SU-DHL-6 (cell line): Measurements from ENCODE around the gene CRIM1.

Experiments used
- EZH2phosphoT487 ChIP-seq: fragments of 200-600 bp; sonication (generic), shearing (Covaris generic); conservative IDR thresholded peaks from 2 replicates; pipeline ENCODE4 v1.6.1; 2018; ENCODE audit warnings: mild to moderate bottlenecking, antibody characterized with exemption, low read length, moderate library complexity, mixed read lengths
- TF ChIP-seq, protein P1 (sequence below): fragments of 200-600 bp; sonication (generic); IDR thresholded peaks from one replicate; pipeline ENCODE4 v1.5.1; 2017; ENCODE audit warnings: antibody characterized with exemption, mild to moderate bottlenecking, low read length, moderate library complexity; ENCODE audit not compliant: insufficient read depth, poor library complexity, severe bottlenecking

DNA sequence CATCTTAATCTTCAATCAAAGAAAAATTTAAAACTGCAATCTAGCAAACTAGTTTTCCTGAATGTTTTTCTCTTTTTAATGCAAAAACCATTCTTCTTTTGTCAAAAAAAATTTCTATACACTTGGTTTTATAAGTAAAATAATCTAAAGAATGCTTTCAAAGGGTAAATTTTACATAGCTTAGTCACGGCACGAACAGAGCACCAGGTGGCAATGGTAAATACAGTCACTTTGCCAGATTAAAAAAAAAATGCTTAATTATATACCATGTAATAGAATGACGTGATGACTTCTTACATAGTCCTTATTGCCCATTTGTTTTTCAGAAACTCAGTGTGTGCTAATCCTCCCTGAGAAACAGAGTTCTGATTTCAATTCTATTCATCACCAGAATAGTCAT lies 232.0 kb downstream of the CRIM1 start:
- no peak for TF ChIP-seq EZH2phosphoT487
- TF ChIP-seq, protein P1, sequence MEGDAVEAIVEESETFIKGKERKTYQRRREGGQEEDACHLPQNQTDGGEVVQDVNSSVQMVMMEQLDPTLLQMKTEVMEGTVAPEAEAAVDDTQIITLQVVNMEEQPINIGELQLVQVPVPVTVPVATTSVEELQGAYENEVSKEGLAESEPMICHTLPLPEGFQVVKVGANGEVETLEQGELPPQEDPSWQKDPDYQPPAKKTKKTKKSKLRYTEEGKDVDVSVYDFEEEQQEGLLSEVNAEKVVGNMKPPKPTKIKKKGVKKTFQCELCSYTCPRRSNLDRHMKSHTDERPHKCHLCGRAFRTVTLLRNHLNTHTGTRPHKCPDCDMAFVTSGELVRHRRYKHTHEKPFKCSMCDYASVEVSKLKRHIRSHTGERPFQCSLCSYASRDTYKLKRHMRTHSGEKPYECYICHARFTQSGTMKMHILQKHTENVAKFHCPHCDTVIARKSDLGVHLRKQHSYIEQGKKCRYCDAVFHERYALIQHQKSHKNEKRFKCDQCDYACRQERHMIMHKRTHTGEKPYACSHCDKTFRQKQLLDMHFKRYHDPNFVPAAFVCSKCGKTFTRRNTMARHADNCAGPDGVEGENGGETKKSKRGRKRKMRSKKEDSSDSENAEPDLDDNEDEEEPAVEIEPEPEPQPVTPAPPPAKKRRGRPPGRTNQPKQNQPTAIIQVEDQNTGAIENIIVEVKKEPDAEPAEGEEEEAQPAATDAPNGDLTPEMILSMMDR, result no peak
